NOMO-1 treated with DMSO at 0.1 percent for 48 hours (cell line): Measurements from ENCODE around the gene TNFAIP2.

ENCODE experiments used
- DNase-seq: peaks from one replicate; lab custom pipeline; 2025; ENCODE audit not compliant: unreplicated experiment; lab: John Stamatoyannopoulos, UW

The TNFAIP2 gene

GRCh38 chr14:103184046-103184445, 60.8 kb downstream of the TNFAIP2 start:
- DNase-seq = no peak

GRCh38 chr14:103185051-103186029, 62.1 kb downstream of the TNFAIP2 start:
- DNase-seq = peak; percentile 33

DNA sequence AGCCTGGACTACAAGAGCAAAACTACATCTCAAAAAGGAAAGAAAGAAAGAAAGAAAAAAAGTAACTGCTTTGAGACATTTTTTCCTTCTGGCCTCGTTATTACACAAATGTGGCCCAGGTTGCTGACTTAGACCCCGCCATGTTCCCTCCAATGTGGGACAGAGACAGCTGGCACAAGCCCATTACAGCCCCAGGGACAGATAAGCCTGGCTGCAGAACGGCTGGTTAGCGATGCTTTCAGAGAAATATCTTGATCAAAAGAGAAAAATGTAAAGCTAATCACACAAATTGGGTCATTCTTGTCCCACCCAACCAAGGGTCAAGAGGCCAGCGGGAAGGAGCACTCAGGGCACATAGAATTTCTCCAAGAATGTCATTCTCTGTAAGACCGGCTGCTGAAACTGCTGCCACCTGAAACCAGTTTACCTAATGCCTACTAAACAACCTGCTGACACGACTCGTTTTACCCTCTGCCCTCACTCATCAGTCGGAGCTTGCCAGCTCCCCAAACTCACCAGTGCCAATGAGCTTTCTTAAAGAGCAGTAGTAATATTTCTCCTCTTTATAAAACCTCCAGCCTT, 63.1 kb downstream of the TNFAIP2 start:
- DNase-seq = no peak
